GM13976 (cell line): ENCODE results near the gene SDK1.

Source experiments
- DNase-seq: peaks from one replicate; pipeline ENCODE4 v3.0.0; 2012; ENCODE audit warnings: low spot score
- in situ Hi-C: fragments of 300-500 bp; cut with MboI; formaldehyde crosslinking; loops from one replicate; pipeline ENCODE4 v1.12.0; 2022; ENCODE audit warnings: low sequenced_read_pairs, mixed read lengths, inconsistent platforms; ENCODE audit not compliant: unreplicated experiment
- TF ChIP-seq, protein P1 (sequence below): IDR thresholded peaks from 2 replicates; pipeline ENCODE4 v1.5.1; 2012; ENCODE audit warnings: borderline replicate concordance, mild to moderate bottlenecking; ENCODE audit not compliant: insufficient read depth; ENCODE audit errors: extremely low read depth, missing control alignments, control extremely low read depth

The SDK1 gene

DNA sequence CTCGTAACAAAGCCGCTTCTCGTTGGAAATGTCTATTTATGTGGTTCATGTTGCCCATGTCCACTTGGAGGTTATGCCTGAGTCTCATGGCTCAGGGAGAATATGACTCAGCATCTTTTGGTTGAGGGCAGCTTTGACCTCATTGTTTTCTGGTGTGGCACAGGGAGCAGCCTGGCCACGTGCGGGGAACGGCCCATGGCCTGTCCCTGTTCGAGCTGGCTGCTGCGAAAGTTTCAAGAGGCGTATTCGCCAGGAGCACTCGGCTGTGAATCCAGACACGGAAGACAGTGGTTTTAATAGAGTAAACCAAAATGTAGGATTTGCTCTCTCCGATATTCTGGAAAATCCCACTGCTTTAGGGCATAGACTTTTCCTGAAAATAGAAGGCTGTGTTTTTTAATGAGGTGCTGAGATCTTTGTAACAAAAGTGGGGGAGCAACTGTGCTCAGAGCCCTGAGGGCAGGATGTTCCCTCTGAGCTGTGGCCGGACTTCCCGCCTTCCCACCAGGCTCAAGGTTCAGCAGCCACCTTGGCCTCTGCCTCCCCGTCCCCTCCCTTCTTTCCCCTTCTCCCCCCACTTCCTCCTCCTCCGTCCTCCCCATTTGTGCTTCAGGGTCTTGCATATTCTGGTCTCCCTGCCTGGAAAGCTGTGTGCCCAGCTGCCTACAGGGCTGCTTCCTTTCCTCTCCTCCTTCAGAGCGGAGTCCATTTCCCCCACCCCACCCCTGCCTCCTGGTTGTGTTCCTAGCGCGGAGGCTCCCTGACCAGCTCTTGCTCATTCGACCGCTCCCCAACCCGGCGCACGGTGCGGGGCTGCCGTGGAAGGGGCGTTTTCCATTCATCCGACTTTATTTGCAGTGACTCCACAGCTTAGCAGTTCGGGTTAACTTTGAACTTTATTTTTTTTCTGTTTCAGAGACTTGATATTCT, 642.0 kb downstream of the SDK1 start:
- in situ Hi-C loops, result no loop called here
- TF ChIP-seq, protein P1, sequence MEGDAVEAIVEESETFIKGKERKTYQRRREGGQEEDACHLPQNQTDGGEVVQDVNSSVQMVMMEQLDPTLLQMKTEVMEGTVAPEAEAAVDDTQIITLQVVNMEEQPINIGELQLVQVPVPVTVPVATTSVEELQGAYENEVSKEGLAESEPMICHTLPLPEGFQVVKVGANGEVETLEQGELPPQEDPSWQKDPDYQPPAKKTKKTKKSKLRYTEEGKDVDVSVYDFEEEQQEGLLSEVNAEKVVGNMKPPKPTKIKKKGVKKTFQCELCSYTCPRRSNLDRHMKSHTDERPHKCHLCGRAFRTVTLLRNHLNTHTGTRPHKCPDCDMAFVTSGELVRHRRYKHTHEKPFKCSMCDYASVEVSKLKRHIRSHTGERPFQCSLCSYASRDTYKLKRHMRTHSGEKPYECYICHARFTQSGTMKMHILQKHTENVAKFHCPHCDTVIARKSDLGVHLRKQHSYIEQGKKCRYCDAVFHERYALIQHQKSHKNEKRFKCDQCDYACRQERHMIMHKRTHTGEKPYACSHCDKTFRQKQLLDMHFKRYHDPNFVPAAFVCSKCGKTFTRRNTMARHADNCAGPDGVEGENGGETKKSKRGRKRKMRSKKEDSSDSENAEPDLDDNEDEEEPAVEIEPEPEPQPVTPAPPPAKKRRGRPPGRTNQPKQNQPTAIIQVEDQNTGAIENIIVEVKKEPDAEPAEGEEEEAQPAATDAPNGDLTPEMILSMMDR, result no peak
- DNase-seq, result no peak

- DNase-seq, result no peak
- TF ChIP-seq, protein P1, result no peak
- in situ Hi-C loops, result no loop called here
Measured at GRCh38 chr7:3943779-3944520, 642.9 kb downstream of the SDK1 start.

DNA sequence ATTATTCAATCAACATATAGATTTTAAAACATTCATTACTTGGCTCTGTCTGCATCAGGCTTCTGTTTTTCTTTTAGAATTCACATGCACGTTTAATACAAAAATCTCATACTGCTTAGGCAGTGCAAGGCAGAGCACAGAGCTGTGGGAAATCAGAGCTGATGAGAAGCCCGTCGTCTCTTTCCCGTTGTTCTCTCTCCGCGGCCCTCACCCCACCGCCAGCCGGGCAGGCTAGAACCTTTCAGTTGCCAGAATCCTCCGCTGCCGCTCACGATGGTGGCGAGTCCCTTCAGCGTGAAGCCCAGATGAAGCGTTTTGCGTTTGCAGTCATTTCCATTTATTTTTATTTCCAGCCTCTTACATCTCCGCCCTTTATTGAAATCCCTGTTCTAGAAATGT, 648.2 kb downstream of the SDK1 start:
- TF ChIP-seq, protein P1, result no peak
- in situ Hi-C loops, result no loop called here
- no peak for DNase-seq

DNA sequence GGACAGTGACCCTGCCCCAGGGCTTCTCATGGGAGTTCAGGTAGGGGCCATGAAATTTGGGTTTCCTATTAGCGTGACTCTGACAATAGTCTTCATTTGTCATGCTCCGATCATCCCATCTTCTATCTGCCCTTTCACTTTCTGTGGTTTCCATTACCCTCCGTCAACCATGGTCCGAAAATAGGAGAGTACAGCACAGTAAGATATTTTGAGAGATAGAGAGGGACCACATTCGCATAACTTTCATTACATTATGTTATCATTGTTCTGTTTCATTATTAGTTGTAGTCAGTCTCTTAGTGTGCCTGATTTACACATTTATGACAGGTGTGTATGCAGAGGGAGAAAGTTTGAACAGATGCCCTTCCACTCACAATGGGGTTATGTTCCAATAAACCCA, 649.2 kb downstream of the SDK1 start:
- in situ Hi-C loops, result no loop called here
- TF ChIP-seq, protein P1, result no peak
- DNase-seq, result no peak

GRCh38 chr7:3951316-3952055, 650.4 kb downstream of the SDK1 start:
- no peak for DNase-seq
- TF ChIP-seq, protein P1, result no peak
- in situ Hi-C loops, result no loop called here

- DNase-seq, result no peak
- in situ Hi-C loops, result no loop called here
- TF ChIP-seq, protein P1, result no peak
Measured at GRCh38 chr7:3953133-3953532, 652.1 kb downstream of the SDK1 start.
